ENCODE data around the gene FAM3D.

FAM3D gene

DNA sequence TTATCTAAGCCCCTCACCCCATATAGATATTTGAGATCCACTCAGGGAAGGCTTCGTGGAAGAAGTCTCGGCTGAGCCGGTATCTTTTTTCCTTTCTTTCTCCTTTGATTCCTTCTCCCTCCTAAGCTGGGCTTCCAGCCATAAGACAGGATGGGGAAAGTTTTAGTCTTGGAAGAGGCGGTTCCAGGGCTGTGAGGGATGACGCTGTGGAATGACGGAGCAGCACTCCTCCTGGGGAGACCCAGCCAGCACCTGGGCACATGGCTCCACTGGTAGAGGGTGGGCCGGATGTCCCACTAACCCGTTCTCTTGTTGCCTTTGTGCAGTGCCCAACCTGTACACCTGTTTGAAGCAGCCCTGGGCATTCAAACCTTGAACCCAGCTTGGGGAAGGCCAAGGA lies 46.2 kb downstream of the FAM3D start:
- no peak overlapping the region for H2AFZ ChIP-seq (ENCODE audit: low read depth, low read length)

DNA sequence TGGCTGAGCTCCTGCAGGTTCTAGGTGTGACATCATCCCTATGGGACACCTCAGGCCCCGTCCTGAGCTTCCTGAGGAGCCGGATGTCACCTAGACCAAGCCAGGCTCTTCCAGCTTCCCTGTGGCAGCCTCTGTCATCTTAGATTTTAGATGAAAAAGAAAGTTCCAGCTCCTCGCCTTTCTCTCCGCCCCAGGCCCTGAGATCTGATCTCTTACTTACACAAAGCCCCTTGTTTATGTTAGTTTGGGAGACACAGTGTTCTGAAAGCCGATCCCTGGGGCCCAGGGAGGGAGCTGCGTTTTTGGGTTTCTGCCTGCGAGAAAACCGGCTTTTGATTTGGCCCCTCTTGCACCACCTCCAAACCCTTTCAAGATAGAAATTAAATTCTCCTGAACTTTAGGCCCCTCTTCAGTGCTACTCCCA lies 49.2 kb downstream of the FAM3D start:
- Histone ChIP-seq H3K9me3 (ENCODE audit: control insufficient read depth, low read length) (no peaks in the 10 kb centered on the region), H4K8ac (ENCODE audit: low read length) (no peak overlapping the region)
- 45% methylated on average over 5 of the region's 8 CpGs for WGBS

More for the DNA sequence above, 46.2 kb downstream of the FAM3D start:
- H3K79me1 ChIP-seq (replicated peaks; ENCODE audit: low read length, poor library complexity, severe bottlenecking): no peaks in the 10 kb centered on the region
- H2BK120ac ChIP-seq (ENCODE audit: low read depth, low read length): no peak overlapping the region
- no peaks in the 10 kb centered on the region for H3K9me3 ChIP-seq (ENCODE audit: control insufficient read depth, low read length)
- no peak overlapping the region for H4K91ac ChIP-seq (ENCODE audit: low read length)
- H2BK12ac ChIP-seq (ENCODE audit: low read length in 2 of 2): no peak overlapping the region
- no peak overlapping the region for H3K23ac ChIP-seq (ENCODE audit: low read length in 2 of 2)
- no peaks in the 10 kb centered on the region for H3K36me3 ChIP-seq (ENCODE audit: control insufficient read depth in 1 of 2, insufficient read depth in 2 of 2, low read depth in 1 of 2, low read length in 2 of 2)
- DNase-seq: no peak
- H3K4me3 ChIP-seq (ENCODE audit: insufficient read depth in 1 of 2, low read depth in 1 of 2, low read length in 2 of 2): no peak overlapping the region
- H3K27ac ChIP-seq (ENCODE audit: low read length, poor library complexity, severe bottlenecking): no peak overlapping the region
- no peak overlapping the region for H2BK15ac ChIP-seq (ENCODE audit: low read depth, poor library complexity, severe bottlenecking)
- no peak overlapping the region for H3K14ac ChIP-seq (ENCODE audit: low read length in 2 of 2)
- no peak overlapping the region for H2AK5ac ChIP-seq (ENCODE audit: low read length, severe bottlenecking)
- no peak overlapping the region for H3K18ac ChIP-seq (ENCODE audit: low read depth in 1 of 2, low read length in 2 of 2)
- H3K4ac ChIP-seq (ENCODE audit: low read depth in 1 of 2, low read length in 2 of 2): no peak overlapping the region
- H3K4me2 ChIP-seq (ENCODE audit: low read length, poor library complexity, severe bottlenecking): no peak overlapping the region
- H2BK5ac ChIP-seq (ENCODE audit: low read depth, low read length, poor library complexity, severe bottlenecking): no peak overlapping the region
- H3K4me1 ChIP-seq (ENCODE audit: control insufficient read depth, insufficient read depth, low read depth, low read length): peaks cover 1% of the 10 kb centered on the region
- H3K9ac ChIP-seq (ENCODE audit: low read length): no peak overlapping the region
- H4K8ac ChIP-seq (ENCODE audit: low read length): no peak overlapping the region
- H3K27me3 ChIP-seq (ENCODE audit: control insufficient read depth in 1 of 2, insufficient read depth in 1 of 2, low read length in 2 of 2): peaks cover 0 to 8% of the 10 kb centered on the region in 2 experiments
- 81% methylated on average over 5 of the region's 8 CpGs for WGBS

DNA sequence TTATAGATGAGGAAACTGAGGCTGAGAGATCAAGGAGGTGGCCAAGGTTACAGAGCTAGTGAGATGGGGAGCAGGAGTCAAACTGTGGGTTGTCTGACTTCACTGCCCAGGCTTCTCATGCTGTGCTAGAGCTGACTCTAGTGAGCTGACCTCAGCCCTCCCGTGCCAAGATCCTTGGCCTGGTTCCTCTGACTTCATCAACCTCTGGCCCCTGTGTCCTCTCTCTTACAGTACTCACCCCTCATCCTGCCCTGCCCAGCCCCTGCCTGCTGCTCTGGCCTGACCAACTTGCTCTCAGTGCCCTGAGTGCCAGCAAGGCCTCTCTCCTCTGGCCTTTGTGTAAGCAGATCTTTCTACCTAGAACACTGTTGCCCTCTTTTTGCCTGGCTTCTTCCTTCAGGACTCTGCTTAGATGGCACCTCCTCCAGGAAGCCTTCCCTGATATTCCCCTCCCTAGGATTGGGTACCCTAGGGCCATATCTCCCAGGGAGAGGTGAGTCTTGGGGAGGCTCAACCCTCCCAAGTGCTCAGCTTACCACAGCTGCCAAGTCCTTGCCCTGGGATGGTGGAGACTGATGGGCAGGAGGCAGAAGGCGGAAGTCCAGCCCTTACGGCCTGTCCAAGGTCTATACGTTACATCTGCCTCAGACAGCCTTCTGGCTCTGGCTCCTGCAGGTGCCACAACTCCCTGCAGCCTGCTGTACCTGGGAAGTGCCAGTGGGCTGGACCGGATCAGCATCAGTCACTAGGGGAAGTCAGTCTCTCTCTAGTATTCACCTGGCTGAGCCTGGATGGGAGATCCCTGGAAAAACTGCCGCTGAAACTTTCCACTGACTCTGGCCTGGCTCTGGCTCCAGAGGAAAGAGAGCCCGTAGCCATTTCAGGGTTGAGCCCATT lies 53.1 kb downstream of the FAM3D start:
- H2BK120ac ChIP-seq (ENCODE audit: low read depth, low read length): no peak overlapping the region
- peaks cover 2% of the 10 kb centered on the region for H3K4me1 ChIP-seq (ENCODE audit: control insufficient read depth, insufficient read depth, low read depth, low read length)
- H3K9me3 ChIP-seq (ENCODE audit: control insufficient read depth, low read length): no peaks in the 10 kb centered on the region
- H4K91ac ChIP-seq (ENCODE audit: low read length): no peak overlapping the region
- H2BK5ac ChIP-seq (ENCODE audit: low read depth, low read length, poor library complexity, severe bottlenecking): no peak overlapping the region
- H3K9ac ChIP-seq (ENCODE audit: low read length): no peak overlapping the region
- no peak overlapping the region for H2AFZ ChIP-seq (ENCODE audit: low read depth, low read length)
- H2AK5ac ChIP-seq (ENCODE audit: low read length, severe bottlenecking): no peak overlapping the region
- no peaks in the 10 kb centered on the region for H3K36me3 ChIP-seq (ENCODE audit: control insufficient read depth in 1 of 2, insufficient read depth in 2 of 2, low read depth in 1 of 2, low read length in 2 of 2)
- no peak overlapping the region for H3K4me2 ChIP-seq (ENCODE audit: low read length, poor library complexity, severe bottlenecking)
- H2BK15ac ChIP-seq (ENCODE audit: low read depth, poor library complexity, severe bottlenecking): no peak overlapping the region
- WGBS: 68% methylated on average over 7 of the region's 7 CpGs
- H3K4ac ChIP-seq (ENCODE audit: low read depth in 1 of 2, low read length in 2 of 2): no peak overlapping the region
- no peak for DNase-seq
- no peaks in the 10 kb centered on the region for H3K79me1 ChIP-seq (replicated peaks; ENCODE audit: low read length, poor library complexity, severe bottlenecking)
- H3K4me3 ChIP-seq (ENCODE audit: insufficient read depth in 1 of 2, low read depth in 1 of 2, low read length in 2 of 2): no peak overlapping the region
- no peak overlapping the region for H3K14ac ChIP-seq (ENCODE audit: low read length in 2 of 2)
- H3K18ac ChIP-seq (ENCODE audit: low read depth in 1 of 2, low read length in 2 of 2): no peak overlapping the region
- H2BK12ac ChIP-seq (ENCODE audit: low read length in 2 of 2): no peak overlapping the region
- H3K23ac ChIP-seq (ENCODE audit: low read length in 2 of 2): no peak overlapping the region
- H3K27ac ChIP-seq (ENCODE audit: low read length, poor library complexity, severe bottlenecking): no peak overlapping the region
- H3K27me3 ChIP-seq (ENCODE audit: control insufficient read depth in 1 of 2, insufficient read depth in 1 of 2, low read length in 2 of 2): no peaks in the 10 kb centered on the region
- H4K8ac ChIP-seq (ENCODE audit: low read length): no peak overlapping the region

More for the DNA sequence above, 49.2 kb downstream of the FAM3D start:
- DNase-seq: no peak
- Histone ChIP-seq H2BK120ac (ENCODE audit: low read depth, low read length) (no peak overlapping the region), H3K18ac (ENCODE audit: low read depth in 1 of 2, low read length in 2 of 2) (no peak overlapping the region), H3K4ac (ENCODE audit: low read depth in 1 of 2, low read length in 2 of 2) (peak overlapping the region in 1 of 2 experiments; percentile 65), H3K27me3 (ENCODE audit: control insufficient read depth in 1 of 2, insufficient read depth in 1 of 2, low read length in 2 of 2) (peaks cover 0 to 8% of the 10 kb centered on the region in 2 experiments), H2BK12ac (ENCODE audit: low read length in 2 of 2) (no peak overlapping the region), H3K36me3 (ENCODE audit: control insufficient read depth in 1 of 2, insufficient read depth in 2 of 2, low read depth in 1 of 2, low read length in 2 of 2) (no peaks in the 10 kb centered on the region), H3K14ac (ENCODE audit: low read length in 2 of 2) (no peak overlapping the region), H3K4me1 (ENCODE audit: control insufficient read depth, insufficient read depth, low read depth, low read length) (no peaks in the 10 kb centered on the region), H3K23ac (ENCODE audit: low read length in 2 of 2) (no peak overlapping the region), H2BK5ac (ENCODE audit: low read depth, low read length, poor library complexity, severe bottlenecking) (no peak overlapping the region), H4K91ac (ENCODE audit: low read length) (no peak overlapping the region), H2AK5ac (ENCODE audit: low read length, severe bottlenecking) (no peak overlapping the region), H3K79me1 (replicated peaks; ENCODE audit: low read length, poor library complexity, severe bottlenecking) (no peaks in the 10 kb centered on the region), H2BK15ac (ENCODE audit: low read depth, poor library complexity, severe bottlenecking) (no peak overlapping the region), H3K27ac (ENCODE audit: low read length, poor library complexity, severe bottlenecking) (no peak overlapping the region), H3K9ac (ENCODE audit: low read length) (no peak overlapping the region), H2AFZ (ENCODE audit: low read depth, low read length) (no peak overlapping the region), H3K4me3 (ENCODE audit: insufficient read depth in 1 of 2, low read depth in 1 of 2, low read length in 2 of 2) (no peak overlapping the region), H3K4me2 (ENCODE audit: low read length, poor library complexity, severe bottlenecking) (no peak overlapping the region)

DNA sequence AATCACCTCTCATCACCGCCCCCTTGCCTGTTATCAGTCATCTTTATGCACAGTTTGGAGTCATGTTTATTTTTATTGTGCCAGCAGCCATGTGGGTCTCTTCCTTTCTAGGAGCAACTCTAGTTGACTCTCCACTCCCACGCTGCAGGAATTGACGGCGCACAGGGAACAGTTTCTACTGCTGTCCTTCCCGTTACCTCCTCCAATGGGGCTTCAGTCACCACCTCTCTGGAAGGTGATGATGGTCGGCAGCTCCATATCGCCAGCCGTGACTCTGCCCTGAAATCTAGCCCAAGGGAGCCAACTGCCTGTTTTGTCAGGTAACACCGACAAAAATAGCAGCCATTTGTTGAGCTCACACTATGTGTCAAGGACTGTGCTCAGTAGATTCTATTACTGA lies 53.7 kb downstream of the FAM3D start:
- Histone ChIP-seq H3K4me2 (ENCODE audit: low read length, poor library complexity, severe bottlenecking) (no peak overlapping the region), H2BK120ac (ENCODE audit: low read depth, low read length) (no peak overlapping the region), H3K23ac (ENCODE audit: low read length in 2 of 2) (no peak overlapping the region), H3K36me3 (ENCODE audit: control insufficient read depth in 1 of 2, insufficient read depth in 2 of 2, low read depth in 1 of 2, low read length in 2 of 2) (no peaks in the 10 kb centered on the region), H3K18ac (ENCODE audit: low read depth in 1 of 2, low read length in 2 of 2) (no peak overlapping the region), H2BK5ac (ENCODE audit: low read depth, low read length, poor library complexity, severe bottlenecking) (no peak overlapping the region), H3K27ac (ENCODE audit: low read length, poor library complexity, severe bottlenecking) (no peak overlapping the region), H4K8ac (ENCODE audit: low read length) (no peak overlapping the region), H3K4me3 (ENCODE audit: insufficient read depth in 1 of 2, low read depth in 1 of 2, low read length in 2 of 2) (no peak overlapping the region), H3K4me1 (ENCODE audit: control insufficient read depth, insufficient read depth, low read depth, low read length) (peaks cover 3% of the 10 kb centered on the region), H4K91ac (ENCODE audit: low read length) (no peak overlapping the region), H3K9me3 (ENCODE audit: control insufficient read depth, low read length) (no peaks in the 10 kb centered on the region), H3K14ac (ENCODE audit: low read length in 2 of 2) (no peak overlapping the region), H3K79me1 (replicated peaks; ENCODE audit: low read length, poor library complexity, severe bottlenecking) (no peaks in the 10 kb centered on the region), H2BK15ac (ENCODE audit: low read depth, poor library complexity, severe bottlenecking) (no peak overlapping the region), H2AFZ (ENCODE audit: low read depth, low read length) (no peak overlapping the region), H3K27me3 (ENCODE audit: control insufficient read depth in 1 of 2, insufficient read depth in 1 of 2, low read length in 2 of 2) (no peaks in the 10 kb centered on the region), H3K9ac (ENCODE audit: low read length) (no peak overlapping the region), H2AK5ac (ENCODE audit: low read length, severe bottlenecking) (no peak overlapping the region), H3K4ac (ENCODE audit: low read depth in 1 of 2, low read length in 2 of 2) (no peak overlapping the region), H2BK12ac (ENCODE audit: low read length in 2 of 2) (no peak overlapping the region)
- no peak for DNase-seq
- WGBS: 94% methylated on average over 9 of the region's 9 CpGs

Measured in mesenchymal stem cell (in vitro differentiated cells and primary cell).